ENCODE data around the gene YJEFN3. TPM values are rescaled to one million over a fixed set of nuclear protein-coding genes. Genes with fewer than 3 reads are reported as not detected.

The YJEFN3 gene
- total and polyA plus RNA-seq, 4 donors, result 0.19 to 0.88 (median 0.63) TPM

- no peak overlapping the region for H3K9ac ChIP-seq (ENCODE audit: low read depth in 1 of 2, low read length in 2 of 2)
- TF ChIP-seq SP1 (IDR thresholded peaks at IDR 0.05) (no peak), HNF4G (IDR thresholded peaks at IDR 0.05) (no peak), TAF1 (conservative IDR thresholded peaks at IDR 0.05) (no peak), RAD21 (IDR thresholded peaks at IDR 0.05) (no peak), REST (IDR thresholded peaks at IDR 0.05) (no peak), ZBTB33 (IDR thresholded peaks at IDR 0.05) (no peak), HNF4A (conservative IDR thresholded peaks at IDR 0.05) (no peak), ATF3 (IDR thresholded peaks at IDR 0.05) (no peak), NR2F2 (IDR thresholded peaks at IDR 0.05) (no peak), CTCF (IDR thresholded peaks at IDR 0.05; ENCODE audit: low read depth, low read length, missing input control) (no peak), MAX (IDR thresholded peaks at IDR 0.05) (no peak), YY1 (IDR thresholded peaks at IDR 0.05) (no peak), JUND (IDR thresholded peaks at IDR 0.05) (no peak), FOXA1 (IDR thresholded peaks at IDR 0.05) (no peak)
These were observed 1.7 kb downstream of the YJEFN3 start for GRCh38 chr19:19530423-19530804.

GRCh38 chr19:19530889-19531288 is 2.2 kb downstream of the YJEFN3 start:
- TF ChIP-seq GABPA (IDR thresholded peaks at IDR 0.05 in 1 of 2, conservative IDR thresholded peaks at IDR 0.05 in 1 of 2) (no peak), EGR1 (IDR thresholded peaks at IDR 0.05; ENCODE audit: low read depth in 2 of 2) (no peak), ATF3 (IDR thresholded peaks at IDR 0.05) (no peak), MAX (IDR thresholded peaks at IDR 0.05) (no peak), FOXA2 (IDR thresholded peaks at IDR 0.05) (no peak), ZBTB33 (IDR thresholded peaks at IDR 0.05) (no peak), JUND (IDR thresholded peaks at IDR 0.05) (no peak), TAF1 (conservative IDR thresholded peaks at IDR 0.05) (no peak), NR2F2 (IDR thresholded peaks at IDR 0.05) (no peak), FOXA1 (IDR thresholded peaks at IDR 0.05) (no peak)
- no peak overlapping the region for H3K27ac ChIP-seq (ENCODE audit: low read depth in 1 of 2, low read length in 2 of 2)
- H3K27me3 ChIP-seq (ENCODE audit: control insufficient read depth in 4 of 4, insufficient read depth in 4 of 4, low read length in 3 of 4), result no peaks in the 10 kb centered on the region
- WGBS, result 86% methylated on average over 4 of the region's 4 CpGs
- H3K36me3 ChIP-seq (ENCODE audit: control insufficient read depth in 4 of 4, insufficient read depth in 3 of 4, low read depth in 1 of 4, low read length in 3 of 4), result peaks cover 0 to 10% (median 6%) of the 10 kb centered on the region in 4 donors
- DNase-seq (ENCODE audit: low spot score), result no peak
- H3K4me3 ChIP-seq (ENCODE audit: low read depth in 1 of 3, low read length in 3 of 3), result no peak overlapping the region
- H3K4me1 ChIP-seq (ENCODE audit: control insufficient read depth in 4 of 4, insufficient read depth in 4 of 4, low read length in 3 of 4), result peaks cover 0 to 7% (median 3%) of the 10 kb centered on the region in 4 donors
- H3K9me3 ChIP-seq (ENCODE audit: control insufficient read depth in 4 of 4, low read length in 3 of 4), result no peaks in the 10 kb centered on the region
- H3K9ac ChIP-seq (ENCODE audit: low read depth in 1 of 2, low read length in 2 of 2), result no peak overlapping the region

More at GRCh38 chr19:19530423-19530804, 1.7 kb downstream of the YJEFN3 start:
- WGBS, result 72% methylated on average over 9 of the region's 9 CpGs
- no peaks in the 10 kb centered on the region for H3K9me3 ChIP-seq (ENCODE audit: control insufficient read depth in 4 of 4, low read length in 3 of 4)
- H3K4me3 ChIP-seq (ENCODE audit: low read depth in 1 of 3, low read length in 3 of 3), result no peak overlapping the region
- peaks cover 0 to 7% (median 3%) of the 10 kb centered on the region in 4 donors for H3K4me1 ChIP-seq (ENCODE audit: control insufficient read depth in 4 of 4, insufficient read depth in 4 of 4, low read length in 3 of 4)
- no peaks in the 10 kb centered on the region for H3K27me3 ChIP-seq (ENCODE audit: control insufficient read depth in 4 of 4, insufficient read depth in 4 of 4, low read length in 3 of 4)
- H3K36me3 ChIP-seq (ENCODE audit: control insufficient read depth in 4 of 4, insufficient read depth in 3 of 4, low read depth in 1 of 4, low read length in 3 of 4), result peaks cover 0 to 10% (median 6%) of the 10 kb centered on the region in 4 donors
- DNase-seq (ENCODE audit: low spot score), result no peak
- H3K27ac ChIP-seq (ENCODE audit: low read depth in 1 of 2, low read length in 2 of 2), result no peak overlapping the region
